Astrocyte of the cerebellum (primary cell): ENCODE measurements around the gene INHBB.
A peak's percentile ranks its signal among the peaks of the same experiment; 100 is the strongest.

Experiments
- DNase-seq: peaks from one replicate; pipeline ENCODE4 v3.0.0-alpha.2; 2011; ENCODE audit warnings: low read depth
- H3K4me3 ChIP-seq: 2 replicates; pipeline ENCODE4 v1.5.1; 2011; ENCODE audit warnings: mild to moderate bottlenecking, low read depth, low read length, moderate library complexity
- CTCF ChIP-seq: IDR thresholded peaks from 2 replicates; pipeline ENCODE4 v1.5.1; 2012; ENCODE audit warnings: low read length, low read depth, moderate library complexity, mild to moderate bottlenecking; ENCODE audit errors: missing control alignments
- in situ Hi-C: cut with HindIII; loops from 2 replicates; pipeline ENCODE4 v1.10.0; 2017; ENCODE audit warnings: low sequenced_read_pairs

The INHBB gene

GRCh38 chr2:120334068-120334467 lies 11.9 kb upstream of the INHBB start:
- in situ Hi-C loops, result no loop called here
- no peak for DNase-seq

GRCh38 chr2:120336749-120337148 lies 9.2 kb upstream of the INHBB start:
- TF ChIP-seq CTCF, result no peak
- DNase-seq, result no peak
- in situ Hi-C loops, result no loop called here
- no peak overlapping the region for H3K4me3 ChIP-seq

More at GRCh38 chr2:120334068-120334467, 11.9 kb upstream of the INHBB start:
- TF ChIP-seq CTCF, result no peak
- H3K4me3 ChIP-seq, result no peak overlapping the region

GRCh38 chr2:120338015-120338414 lies 7.9 kb upstream of the INHBB start:
- DNase-seq, result no peak
- in situ Hi-C loops, result no loop called here
- H3K4me3 ChIP-seq, result no peak overlapping the region
- no peak for TF ChIP-seq CTCF

GRCh38 chr2:120341977-120342376 lies 4.0 kb upstream of the INHBB start:
- TF ChIP-seq CTCF, result no peak
- in situ Hi-C loops, result no loop called here
- no peak for DNase-seq
- no peak overlapping the region for H3K4me3 ChIP-seq

GRCh38 chr2:120342446-120342845 lies 3.5 kb upstream of the INHBB start:
- TF ChIP-seq CTCF, result no peak
- DNase-seq, result no peak
- in situ Hi-C loops, result no loop called here
- H3K4me3 ChIP-seq, result no peak overlapping the region

- no peak overlapping the region for H3K4me3 ChIP-seq
- no peak for TF ChIP-seq CTCF
- in situ Hi-C loops, result no loop called here
- DNase-seq, result no peak
These were observed 2.9 kb upstream of the INHBB start for GRCh38 chr2:120343100-120343432.

GRCh38 chr2:120343433-120344105 lies 2.4 kb upstream of the INHBB start:
- in situ Hi-C loops, result no loop called here
- TF ChIP-seq CTCF, result peak; percentile 77
- peak; percentile 43 for DNase-seq
- H3K4me3 ChIP-seq, result no peak overlapping the region
